Cardiac fibroblast (primary cell): ENCODE data around the gene ADARB2.

Experiments used
- DNase-seq, 2 donors: peaks; one replicate each; pipeline versions ENCODE4 v3.0.0 to v3.0.0-alpha.2; 2010; ENCODE audit warnings: low read depth in 2 of 2
- H3K4me3 ChIP-seq, 2 donors: replicated peaks in 1 of 2; 1 replicate in 1 of 2; 2 replicates in 1 of 2; pipeline ENCODE4 v1.5.1; 2011; ENCODE audit warnings: low read depth in 2 of 2, low read length in 2 of 2, mild to moderate bottlenecking in 2 of 2, moderate library complexity in 1 of 2
- CTCF ChIP-seq: IDR thresholded peaks from one replicate; pipeline ENCODE4 v1.5.1; 2011; ENCODE audit warnings: low read depth, mild to moderate bottlenecking, low read length, inconsistent platforms

ADARB2 gene

GRCh38 chr10:1413256-1413655, 324.1 kb downstream of the ADARB2 start:
- no peak for TF ChIP-seq CTCF
- no peak overlapping the region for H3K4me3 ChIP-seq
- no peak for DNase-seq

DNA sequence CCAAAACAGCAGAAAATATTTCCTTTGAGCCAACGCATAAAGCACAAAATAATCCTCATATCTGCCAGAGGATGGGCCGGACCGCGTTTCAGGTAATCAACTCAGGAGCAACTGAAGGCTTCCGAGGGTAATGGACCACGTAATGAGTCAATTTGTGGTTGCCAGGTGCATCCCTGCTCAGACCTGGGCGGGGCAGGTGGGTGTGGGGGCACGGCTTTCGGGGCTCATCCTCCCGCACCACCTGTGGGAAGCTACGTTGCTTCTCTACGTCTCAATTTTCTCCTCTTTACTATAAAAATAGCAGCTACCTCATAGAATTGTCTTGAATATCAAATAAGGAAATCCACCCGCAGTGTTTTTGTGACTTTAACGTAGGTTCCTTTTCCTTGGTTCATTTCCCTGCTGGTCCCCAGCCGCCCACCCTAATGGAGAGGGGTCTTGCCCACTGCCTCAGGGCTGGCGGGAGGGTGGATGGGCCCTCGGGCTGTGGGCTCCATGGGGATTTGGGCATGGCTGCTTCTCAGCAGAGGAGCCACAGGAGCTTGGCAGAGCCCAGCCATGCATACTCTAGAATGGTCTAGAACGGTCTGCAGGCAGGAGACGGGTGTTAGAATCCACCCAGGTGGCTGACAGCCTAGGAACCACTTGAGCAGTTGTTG, 324.7 kb downstream of the ADARB2 start:
- DNase-seq: no peak
- TF ChIP-seq CTCF: no peak
- H3K4me3 ChIP-seq: no peak overlapping the region

- DNase-seq: no peak
- TF ChIP-seq CTCF: no peak
- H3K4me3 ChIP-seq: no peak overlapping the region
Observed at GRCh38 chr10:1411956-1412355, 325.4 kb downstream of the ADARB2 start.

DNA sequence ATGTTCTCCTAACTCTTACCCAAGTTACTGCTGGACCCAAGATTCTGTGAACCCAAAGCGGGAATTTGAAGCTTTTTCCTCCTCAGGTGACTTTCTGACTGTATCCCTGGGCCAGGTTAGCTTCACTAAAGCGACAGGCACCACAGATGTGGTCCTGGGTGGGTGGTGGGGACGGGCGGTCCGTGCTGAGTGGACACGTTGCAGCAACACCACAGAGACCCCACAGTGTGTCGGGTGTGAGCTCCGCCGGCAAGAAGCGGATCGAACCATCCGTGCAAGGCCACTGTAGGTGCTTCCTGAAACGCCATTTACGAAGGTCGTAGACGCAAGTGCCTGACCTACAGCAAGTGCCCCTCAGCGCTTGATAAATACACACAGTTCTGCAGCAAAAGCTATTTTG, 325.9 kb downstream of the ADARB2 start:
- TF ChIP-seq CTCF: no peak
- no peak overlapping the region for H3K4me3 ChIP-seq
- DNase-seq: no peak

- H3K4me3 ChIP-seq: no peak overlapping the region
- no peak for TF ChIP-seq CTCF
- no peak for DNase-seq
Observed at GRCh38 chr10:1410469-1411395, 326.6 kb downstream of the ADARB2 start.

- no peak overlapping the region for H3K4me3 ChIP-seq
- DNase-seq: no peak
- TF ChIP-seq CTCF: no peak
Observed at GRCh38 chr10:1410032-1410431, 327.3 kb downstream of the ADARB2 start.
